GM21723 (cell line): Measurements from ENCODE around the gene SLC35F3.
"Not testable (repeated sequence)": the region's sequence is repeated elsewhere in the genome, so short reads cannot be mapped to it uniquely, and the experiment has no call there.

Source experiments
- ATAC-seq: cut with Tn5 transposase; IDR thresholded peaks from one replicate; pipeline ENCODE4 v1.9.1; 2021; ENCODE audit warnings: mild to moderate bottlenecking, moderate library complexity; ENCODE audit not compliant: unreplicated experiment

Gene SLC35F3

DNA sequence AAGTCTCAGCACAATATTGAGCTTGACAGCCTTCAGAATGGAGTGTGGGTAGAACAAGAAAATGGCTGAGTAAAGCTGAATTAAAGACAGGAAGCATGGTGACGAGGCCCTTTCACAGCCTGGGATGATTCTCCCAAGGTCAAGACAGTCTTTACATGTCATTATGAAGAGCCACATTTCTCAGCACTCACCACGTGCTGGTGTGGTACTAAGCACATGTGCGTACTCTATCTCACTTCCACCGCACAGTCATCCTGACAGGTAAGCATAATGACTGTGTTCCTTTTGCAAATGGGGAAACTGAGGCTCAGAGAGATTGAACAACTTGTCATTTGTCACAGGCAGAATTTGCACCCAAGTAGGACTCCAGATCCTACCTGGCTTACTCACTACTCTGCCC is 376.0 kb downstream of the SLC35F3 start:
- no peak for ATAC-seq

DNA sequence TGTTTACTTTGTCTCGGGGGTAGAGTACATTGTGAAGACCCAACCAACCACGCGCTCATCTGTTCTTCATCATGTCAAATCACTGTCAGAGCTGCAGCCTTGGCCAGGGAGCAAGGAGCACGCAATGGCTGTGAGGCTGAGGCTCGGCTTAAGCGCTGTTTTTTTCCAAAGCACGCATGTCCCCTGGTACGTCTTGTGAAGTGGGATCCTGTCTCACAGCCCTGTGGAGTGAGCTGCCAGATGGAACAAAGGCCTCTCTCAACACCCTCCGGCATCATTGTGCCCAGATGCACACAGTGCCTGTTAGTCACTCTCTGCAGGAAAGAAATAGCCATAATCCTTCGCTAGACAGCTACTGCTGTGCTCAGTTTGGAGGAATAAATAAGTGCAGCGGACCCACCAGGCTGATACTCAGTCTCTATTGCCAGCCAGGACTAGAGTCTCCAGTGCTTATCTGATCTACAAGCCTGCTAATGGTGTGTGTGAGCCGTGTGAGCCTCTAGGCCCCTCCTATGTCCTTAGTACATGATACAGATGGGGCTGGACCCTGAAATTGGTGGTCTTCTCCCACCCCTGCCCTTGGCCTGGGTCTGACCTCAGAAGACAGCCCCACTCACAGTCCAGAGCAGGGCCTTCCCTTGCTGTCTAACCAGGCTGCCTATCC is 377.5 kb downstream of the SLC35F3 start:
- no peak for ATAC-seq

DNA sequence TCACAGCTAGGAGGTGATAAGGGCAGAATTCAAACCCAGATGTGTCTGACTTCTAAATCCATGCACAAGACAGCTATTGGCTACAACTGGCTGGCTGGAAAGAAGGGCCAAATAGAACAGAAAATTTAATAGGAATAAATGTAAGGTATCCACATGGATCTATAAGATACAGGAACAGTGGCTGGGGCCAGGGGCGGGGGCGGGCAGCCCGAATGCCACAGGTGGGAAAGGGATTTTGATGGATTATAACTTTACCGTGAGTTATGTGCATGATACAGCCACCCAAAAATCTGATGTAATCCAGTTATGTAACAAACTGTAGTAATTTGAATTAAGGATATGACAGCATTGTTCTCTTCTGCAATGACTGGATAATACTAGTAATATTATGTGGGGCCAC is 381.7 kb downstream of the SLC35F3 start:
- ATAC-seq: no peak

DNA sequence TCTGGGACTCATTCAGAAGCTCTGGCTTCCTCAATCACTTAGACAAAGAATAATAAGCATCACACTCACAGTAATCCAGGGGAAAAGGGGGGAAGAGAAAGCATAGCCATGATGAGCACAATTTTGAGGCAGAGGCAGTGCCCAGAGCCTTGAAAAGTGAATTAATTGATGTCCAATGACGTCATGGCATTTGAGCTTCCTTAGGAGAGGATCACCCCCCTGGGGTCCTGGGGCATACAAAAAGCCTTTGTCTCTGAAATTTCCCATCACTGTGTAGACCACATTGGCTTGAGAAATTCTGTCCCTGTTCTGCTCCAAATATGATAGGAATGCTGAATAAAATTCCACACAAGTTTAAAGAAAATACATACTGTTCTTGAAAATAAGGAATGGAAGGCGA is 384.5 kb downstream of the SLC35F3 start:
- ATAC-seq: no peak

DNA sequence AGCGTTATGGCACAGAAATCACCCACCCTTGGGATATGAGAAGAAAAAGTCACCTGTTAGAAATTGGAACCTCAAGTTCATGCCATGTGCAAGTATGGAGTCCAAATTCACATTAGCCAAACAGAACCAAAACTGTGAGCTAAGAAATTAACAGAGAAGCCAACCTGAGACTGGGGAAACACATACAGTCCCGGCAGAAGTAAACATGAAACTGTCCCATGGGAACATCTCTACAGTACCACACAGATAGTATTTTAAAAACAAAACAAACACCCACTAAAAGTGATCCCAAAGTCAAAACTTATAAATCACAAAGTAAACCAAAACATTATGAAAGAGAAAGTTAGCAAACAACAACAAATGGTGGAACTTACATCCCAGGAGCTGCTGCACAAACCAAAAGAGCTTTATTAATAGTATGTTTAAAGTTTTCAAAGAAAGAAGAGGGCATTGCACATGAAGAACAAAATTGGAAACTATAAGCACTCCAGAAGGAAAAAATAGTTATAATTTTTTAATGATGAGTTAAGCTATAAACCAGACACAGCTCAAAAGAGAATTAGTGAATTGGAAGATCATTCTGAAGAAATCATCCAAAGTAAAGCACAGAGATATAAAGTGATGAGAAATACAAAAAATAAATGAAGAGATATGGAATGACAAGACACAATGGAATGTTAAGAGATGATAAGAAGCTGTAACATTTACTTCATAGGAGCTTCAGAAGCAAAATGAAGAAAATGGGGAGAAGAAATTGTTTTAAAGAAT is 385.2 kb downstream of the SLC35F3 start:
- ATAC-seq: no peak

DNA sequence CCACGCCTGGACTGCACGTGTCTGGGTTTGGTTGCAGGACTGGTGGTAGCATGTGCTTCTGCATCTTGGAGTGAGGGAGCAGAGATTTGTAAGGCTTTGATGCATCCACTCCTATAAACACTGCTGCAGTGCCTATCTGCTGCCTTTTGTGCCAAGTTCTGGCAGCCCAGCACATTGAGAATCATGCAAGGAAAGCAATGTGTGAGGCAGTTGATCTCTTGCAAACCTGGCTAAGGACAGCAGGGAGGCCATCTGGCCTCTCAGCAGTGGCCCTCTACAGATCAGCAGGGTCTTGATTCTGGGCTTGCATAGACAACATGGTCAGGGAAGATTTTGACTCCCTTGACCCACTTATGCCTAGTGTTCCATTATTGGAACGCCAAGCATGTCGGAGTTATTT is 387.5 kb downstream of the SLC35F3 start:
- no peak for ATAC-seq

DNA sequence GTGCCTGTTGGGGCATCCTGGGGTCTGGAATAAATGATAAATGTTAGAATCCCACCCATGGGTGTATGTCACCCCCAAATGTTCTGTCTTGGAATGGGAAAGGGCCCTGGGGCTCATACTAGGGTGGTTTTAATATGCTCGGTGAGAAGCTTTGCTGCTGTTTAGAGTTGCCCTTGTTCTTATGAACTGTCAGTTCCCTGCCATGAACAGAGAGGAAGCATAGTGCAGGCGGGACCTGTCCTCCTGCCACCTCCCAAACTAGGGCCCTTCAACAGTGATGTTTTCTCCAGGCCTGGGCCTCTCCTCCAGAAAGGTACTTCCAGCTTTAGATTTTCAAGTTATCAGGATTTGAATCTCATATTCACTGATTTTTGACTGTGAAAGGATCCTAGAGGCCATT is 388.1 kb downstream of the SLC35F3 start:
- no peak for ATAC-seq

DNA sequence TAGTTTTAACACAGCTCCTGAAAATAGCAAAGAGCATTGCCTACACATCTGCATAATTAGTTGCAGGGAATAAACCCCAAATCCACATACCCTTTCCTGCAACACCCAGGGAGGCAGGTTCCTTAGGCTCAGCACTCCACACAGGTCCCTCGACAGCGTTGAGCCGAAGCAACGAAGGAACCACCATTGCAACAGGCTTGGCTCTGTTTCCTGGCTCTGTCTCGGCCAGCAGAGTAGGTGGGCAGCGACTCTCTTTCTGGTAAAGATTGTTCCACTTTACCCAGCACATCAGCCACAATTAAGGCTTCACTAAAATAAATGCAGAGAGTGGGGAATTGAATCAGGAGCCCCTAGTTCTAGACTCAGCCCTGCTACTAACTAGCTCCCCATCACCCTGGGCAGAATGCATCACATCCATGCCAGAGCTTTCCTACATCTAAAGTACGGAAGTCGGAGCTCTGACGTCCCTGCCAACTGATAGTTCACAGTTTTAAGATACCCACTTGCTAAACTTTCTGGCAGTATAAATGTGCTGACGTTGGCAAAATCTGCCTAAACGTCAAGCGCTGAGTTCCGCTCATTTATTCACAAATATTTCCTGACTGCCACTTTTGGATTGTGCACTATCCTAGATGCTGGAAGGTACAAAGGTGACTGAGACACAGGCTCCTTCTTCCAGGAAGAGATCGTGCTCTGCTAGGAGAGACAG is 389.8 kb downstream of the SLC35F3 start:
- no peak for ATAC-seq

DNA sequence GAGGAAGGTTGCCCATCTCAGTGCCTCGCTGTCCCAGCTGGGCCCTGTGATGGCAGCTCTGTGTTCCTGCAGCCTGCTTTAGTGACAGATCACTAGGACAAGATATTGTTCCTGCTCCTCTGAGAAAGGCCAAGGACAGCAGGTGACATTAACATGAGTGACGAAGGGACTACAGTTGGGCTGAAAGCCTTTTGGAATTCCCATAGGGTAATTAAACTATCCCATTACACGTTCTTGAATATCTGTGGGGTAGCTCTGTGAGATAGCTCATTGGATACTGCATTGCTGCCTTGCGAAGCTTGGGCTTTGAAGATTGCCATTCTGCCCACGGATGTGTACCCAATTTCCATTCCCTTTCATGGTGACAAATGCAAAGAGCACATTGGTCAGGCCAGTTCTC is 390.6 kb downstream of the SLC35F3 start:
- no peak for ATAC-seq

DNA sequence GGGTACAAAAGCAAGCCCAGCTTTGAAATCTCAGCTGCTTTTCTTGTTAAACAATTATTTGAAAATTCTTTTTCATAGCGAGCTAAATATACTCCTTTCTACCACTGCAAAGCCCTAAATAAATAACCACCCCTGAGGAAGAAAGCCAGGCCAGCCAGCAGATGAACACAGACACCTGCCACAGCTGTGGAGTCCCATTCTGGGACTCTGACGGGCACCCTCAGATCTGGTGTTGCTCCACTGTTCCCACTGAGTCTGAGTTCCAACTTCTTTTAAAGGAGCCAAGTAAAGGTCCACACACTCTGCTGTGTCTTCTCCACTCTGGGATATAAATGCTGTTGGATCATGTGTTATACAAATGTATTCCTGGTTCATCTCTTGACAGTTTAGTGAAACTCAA is 391.1 kb downstream of the SLC35F3 start:
- no peak for ATAC-seq

DNA sequence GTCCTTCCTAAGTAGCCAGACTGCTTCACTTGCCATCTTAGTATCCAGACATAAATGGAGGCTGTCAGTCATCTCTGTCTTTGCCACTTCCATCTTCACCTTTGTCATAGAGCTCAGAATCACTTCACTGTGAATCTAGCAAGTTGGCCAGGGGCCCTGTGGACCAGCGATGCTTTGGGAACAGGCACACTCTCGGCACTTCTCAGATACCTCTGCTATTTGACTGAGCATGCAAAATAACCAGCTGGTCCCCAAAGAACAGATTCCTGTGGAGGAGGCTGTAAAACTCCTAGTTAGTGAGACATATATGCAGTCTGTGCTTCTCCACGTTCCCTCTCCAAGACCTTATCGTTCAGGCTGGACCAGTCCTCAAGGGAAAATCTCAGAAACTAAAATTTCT is 392.0 kb downstream of the SLC35F3 start:
- no peak for ATAC-seq

DNA sequence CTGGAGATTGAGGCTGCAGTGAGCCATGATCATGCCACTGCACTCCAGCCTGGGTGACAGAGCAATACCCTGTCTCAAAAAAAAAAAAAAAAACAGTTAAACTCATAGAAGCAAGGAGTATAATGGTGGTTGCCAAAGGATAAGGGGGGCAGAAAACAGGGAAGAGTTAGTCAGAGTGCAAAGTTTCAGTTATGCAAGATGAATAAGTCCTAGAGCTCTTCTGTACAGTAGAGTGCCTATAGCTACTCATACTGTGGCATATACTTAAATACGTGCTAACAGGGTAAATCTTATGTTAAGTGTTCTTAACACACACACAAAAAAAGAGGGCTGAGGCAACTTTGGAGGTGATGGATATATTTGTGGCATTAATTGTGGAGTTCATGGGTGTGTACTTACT is 393.2 kb downstream of the SLC35F3 start:
- no peak for ATAC-seq

DNA sequence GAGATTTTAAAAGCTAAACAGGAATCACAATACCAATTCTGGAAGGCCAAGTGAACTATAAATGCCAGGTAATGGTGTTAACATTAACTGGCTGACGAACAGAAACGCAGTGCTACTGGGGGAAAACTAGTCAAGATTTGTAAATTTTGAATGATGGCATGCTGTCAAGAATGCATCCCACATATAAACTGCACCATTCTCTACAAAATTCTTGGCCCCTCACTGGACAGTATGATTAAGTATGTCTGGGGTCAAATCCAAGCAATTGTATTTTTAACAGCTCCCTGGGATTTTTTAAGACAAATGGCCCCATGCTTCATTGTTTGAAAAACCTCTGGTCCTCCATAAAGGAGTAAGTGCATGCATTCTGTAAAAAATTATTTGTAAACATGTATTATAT is 395.6 kb downstream of the SLC35F3 start:
- ATAC-seq: no peak

DNA sequence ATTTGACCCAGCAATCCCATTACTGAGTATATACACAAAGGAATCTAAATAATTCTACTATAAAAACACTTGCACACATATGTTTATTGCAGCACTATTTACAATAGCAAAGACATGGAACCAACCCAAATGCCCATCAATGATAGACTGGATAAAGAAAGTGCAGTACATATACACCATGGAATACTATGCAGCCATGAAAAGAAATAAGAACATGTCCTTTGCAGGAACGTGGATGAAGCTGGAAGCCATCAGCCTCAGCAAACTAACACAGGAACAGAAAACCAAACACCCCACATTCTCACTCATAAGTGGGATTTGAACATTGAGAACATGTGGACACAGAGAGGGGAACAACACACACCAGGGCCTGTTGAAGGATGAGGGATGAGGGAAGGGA is 397.2 kb downstream of the SLC35F3 start:
- ATAC-seq: not testable (repeated sequence)

DNA sequence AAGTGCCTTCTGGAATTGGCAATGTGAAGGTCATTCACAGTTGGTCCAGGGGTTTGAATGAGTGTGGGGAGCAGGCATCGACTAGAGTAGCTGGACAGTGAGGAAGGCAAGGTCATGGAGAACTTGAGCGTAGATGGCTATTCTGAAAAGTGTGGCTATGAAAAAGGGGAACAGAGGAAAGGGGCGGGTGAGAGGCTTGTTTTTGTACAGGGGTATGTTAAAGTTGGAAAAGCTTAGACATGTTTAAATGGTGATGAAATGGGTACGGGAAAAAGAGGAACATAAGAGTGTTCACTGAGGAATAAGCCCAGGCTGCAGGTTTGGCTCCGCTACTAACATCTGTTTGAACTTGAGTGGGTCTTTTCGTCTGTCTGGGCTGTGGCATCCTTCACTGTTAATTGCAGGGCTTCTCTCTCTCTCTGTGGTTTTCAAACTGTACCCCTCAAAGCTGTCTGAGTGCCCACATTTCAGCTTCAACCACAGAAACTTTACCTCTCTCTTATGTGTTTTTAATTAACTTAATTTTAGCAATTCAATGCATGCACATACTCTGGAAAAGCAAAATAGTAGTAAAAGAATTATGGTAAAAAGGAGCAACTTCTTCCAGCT is 398.0 kb downstream of the SLC35F3 start:
- ATAC-seq: no peak

DNA sequence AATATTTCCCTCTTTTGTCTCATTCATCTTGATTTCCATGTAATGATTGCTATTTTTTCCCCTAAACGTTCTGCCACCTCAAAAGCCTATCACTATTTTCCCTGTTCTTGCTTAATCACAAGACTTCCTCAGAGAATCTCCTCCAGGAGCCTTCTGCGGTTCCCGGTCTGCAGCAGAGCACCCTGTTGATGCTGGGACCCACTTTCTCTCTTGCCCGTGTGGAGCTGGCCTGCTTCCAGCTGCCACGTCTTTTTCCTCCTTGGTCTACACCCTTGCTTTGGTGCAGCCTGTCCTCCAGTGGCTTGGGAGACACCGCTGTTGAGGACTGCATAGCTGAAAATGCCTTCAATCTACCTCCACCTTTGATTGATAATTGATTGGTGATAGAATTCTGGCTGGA is 398.8 kb downstream of the SLC35F3 start:
- ATAC-seq: no peak

DNA sequence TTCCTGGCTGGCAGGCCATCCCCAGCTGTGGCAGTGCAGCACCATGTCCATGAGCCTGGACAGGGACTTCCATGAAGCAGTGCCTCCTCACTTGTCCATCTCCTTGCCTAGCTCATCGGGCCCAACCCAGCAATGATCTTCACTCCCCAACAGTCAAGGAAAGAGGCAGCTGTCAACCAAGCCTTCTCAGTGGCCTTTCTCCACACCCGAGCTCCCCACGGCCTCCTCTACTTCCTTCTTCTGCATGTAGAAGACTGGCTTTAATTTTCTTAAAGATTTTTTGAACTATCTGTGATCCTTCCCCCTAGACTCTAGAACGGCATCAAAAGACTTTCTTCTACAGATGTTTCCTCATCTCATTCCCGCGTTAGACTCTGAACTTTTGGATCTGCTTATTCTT is 403.2 kb downstream of the SLC35F3 start:
- no peak for ATAC-seq

DNA sequence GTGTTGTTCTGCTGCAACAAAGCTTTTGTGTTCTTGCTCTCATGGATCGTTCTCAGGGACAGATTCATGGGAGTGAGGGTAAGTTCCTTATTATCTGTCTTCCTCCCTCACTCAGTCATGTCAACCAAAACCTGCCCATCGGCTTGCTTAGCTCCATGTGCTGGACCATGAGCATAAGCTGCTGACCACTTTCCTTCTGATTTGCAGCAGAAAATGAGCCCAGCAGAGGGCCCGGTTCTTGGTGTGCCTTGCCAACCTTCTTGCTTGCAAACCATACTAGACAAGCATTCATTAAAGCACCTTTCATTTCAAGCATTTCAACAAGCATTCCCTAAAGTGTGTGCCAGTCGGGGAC is 404.7 kb downstream of the SLC35F3 start:
- ATAC-seq: no peak

DNA sequence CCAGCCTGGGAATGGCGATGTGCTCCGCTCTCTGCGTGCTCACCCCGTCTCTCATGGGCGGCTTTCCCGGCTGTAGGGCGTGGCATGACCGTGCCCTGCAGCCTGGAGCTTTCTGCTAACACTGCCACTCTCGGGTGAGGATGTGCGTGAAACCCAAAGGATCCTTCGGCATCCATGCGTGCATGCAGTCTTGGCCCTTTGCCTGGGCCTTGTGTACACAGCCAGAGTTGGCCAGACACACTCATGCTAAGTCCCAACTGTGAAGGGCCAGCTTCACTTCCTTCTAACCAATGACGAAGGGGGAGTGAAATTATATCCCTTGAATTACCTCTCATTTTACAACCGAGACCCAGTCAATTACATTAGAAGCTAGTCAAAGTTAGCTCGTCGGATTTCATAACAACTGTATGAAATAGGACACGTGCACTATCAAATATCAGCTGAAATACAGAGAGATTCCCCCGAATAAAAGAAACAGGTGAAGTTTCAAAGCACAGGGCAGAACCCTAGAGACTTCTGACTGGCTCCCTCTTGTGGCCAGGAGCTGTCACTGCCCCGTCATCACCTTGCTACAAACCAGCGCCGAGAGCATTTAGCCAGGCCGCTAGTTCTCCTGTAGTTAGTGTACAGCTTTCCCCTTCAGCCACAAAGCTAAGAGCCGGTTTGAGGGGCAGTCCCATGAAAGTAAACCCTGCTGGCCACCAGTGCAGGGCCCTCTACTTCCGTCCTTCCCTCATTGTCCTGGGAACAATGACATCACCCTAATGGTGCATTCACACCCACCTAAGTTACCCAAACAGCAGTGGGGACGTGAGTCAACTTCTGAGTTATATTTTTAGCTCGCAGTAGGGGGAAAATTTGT is 405.4 kb downstream of the SLC35F3 start:
- ATAC-seq: peak; percentile 93

DNA sequence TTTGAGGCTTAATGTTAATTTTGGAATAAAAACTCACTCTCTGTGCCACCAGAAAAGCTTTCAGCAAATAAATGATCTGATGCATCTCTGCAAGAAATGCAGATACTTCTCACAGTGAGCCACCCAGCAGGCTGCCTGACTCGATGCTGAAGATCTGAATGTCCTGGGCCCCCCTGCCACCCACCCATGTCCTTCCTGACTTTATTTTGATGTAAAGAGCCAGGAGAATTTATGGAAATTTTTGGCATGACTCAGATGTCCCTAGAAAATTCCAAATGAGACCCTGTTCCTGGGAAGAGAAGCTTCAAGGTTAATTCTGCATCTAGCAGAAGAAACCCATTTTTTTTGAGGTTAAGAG is 406.0 kb downstream of the SLC35F3 start:
- no peak for ATAC-seq

DNA sequence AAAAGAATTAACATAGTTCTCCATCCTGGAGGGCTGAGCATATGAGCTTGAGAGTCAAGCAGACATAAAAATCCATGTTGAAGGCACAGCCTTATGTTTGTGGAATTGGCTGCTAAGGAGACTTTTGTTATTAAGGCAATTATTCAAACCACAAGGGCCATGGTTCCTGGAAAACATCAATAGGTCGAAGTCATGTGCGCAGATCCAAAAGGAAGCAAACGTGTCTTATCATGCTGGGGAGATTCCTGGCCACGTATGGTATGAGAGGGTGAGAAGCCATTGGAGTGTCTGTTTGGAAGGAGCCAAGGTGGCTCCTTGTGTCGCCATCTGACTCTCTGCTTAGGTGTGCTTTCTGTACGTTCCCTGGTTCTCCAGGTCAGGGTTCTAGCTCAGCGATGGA is 406.9 kb downstream of the SLC35F3 start:
- no peak for ATAC-seq
